Right cardiac atrium (tissue), 5 donors: Measurements from ENCODE around the gene PXDN. TPM values are rescaled to one million over a fixed set of nuclear protein-coding genes. Genes with fewer than 3 reads are reported as not detected.
"Not testable (repeated sequence)": the region's sequence is repeated elsewhere in the genome, so short reads cannot be mapped to it uniquely, and the experiment has no call there.

Experiments used
- ATAC-seq, 2 donors: fragments of 200-7000 bp; cut with Tn5 transposase; one replicate each; pipeline versions ENCODE4 v1.8.0 to v1.9.1; 2020; ENCODE audit warnings: moderate library complexity in 2 of 2, mild to moderate bottlenecking in 1 of 2
- DNase-seq, 3 donors: peaks; one replicate each; pipeline ENCODE4 v3.0.0-alpha.2; 2020
- H3K27ac ChIP-seq: one replicate; pipeline ENCODE4 v1.5.1; 2013; ENCODE audit warnings: mild to moderate bottlenecking, low read length, control low read depth, moderate library complexity
- H3K27me3 ChIP-seq: one replicate; pipeline ENCODE4 v1.6.1; 2013; ENCODE audit not compliant: control insufficient read depth, insufficient read depth
- H3K4me1 ChIP-seq: one replicate; pipeline ENCODE4 v1.6.1; 2013; ENCODE audit warnings: low read length; ENCODE audit not compliant: control insufficient read depth, insufficient read depth
- H3K4me3 ChIP-seq: one replicate; pipeline ENCODE4 v1.5.1; 2013; ENCODE audit warnings: low read length, control low read depth
- H3K9me3 ChIP-seq: one replicate; pipeline ENCODE4 v1.6.1; 2013; ENCODE audit warnings: low read length; ENCODE audit not compliant: control insufficient read depth
- WGBS: extraction: QIAGEN DNeasy Blood & Tissue Kit; methylation state at CpG from one replicate; pipeline ENCODE4 v1.1.7; 2013; 5-methylcytosine and 5-hydroxymethylcytosine counted together
- intact Hi-C, 4 donors: fragments of 100-400 bp; cut with DNase I; formaldehyde crosslinking; loops; one replicate each; pipeline versions ENCODE4 v1.11.0 to v1.14.0; 2022 to 2023
- polyA plus RNA-seq: library from polyadenylated mRNA; stranded (reverse); fragments of 200-250 nt; gene quantifications from one replicate; pipeline ENCODE4 v1.2.3, GENCODE V29; 2013
- total RNA-seq, 4 donors: library from RNA; stranded (reverse); fragmentation: NEBNext Ultra II Directional; extraction: Animal tissue kit (Norgen Biotek cat#: 25700); gene quantifications; one replicate each; pipeline ENCODE4 v1.2.1, GENCODE V29; 2021
- donor health status: healthy with polysubstance abuse.
- donor health status: DM: no; HTN: yes; CAD: no.
- donor health status: DM: no; HTN: no; CAD: no.
- donor health status: DM: no; HTN: yes; CAD: no; lungs with severe emphysema.
- donor health status: DM: yes; HTN: yes; CAD: no.

Gene PXDN
- total and polyA plus RNA-seq, 5 donors = 7.6 to 40.7 (median 18.7) TPM

- H3K27me3 ChIP-seq, H3K9me3 ChIP-seq, H3K4me3 ChIP-seq, DNase-seq, H3K27ac ChIP-seq, ATAC-seq: not testable (repeated sequence)
- H3K4me1 ChIP-seq = peaks cover 16% of the 10 kb centered on the region
- WGBS = 82% methylated on average over 15 of the region's 15 CpGs
- intact Hi-C loops = loop anchor here in 1 of 4 donors (5.0 kb wide), 1 partner anchor 36 kb away; the partner anchor contains the start of gene PXDN
These were observed 38.0 kb downstream of the PXDN start for GRCh38 chr2:1706089-1706841.

DNA sequence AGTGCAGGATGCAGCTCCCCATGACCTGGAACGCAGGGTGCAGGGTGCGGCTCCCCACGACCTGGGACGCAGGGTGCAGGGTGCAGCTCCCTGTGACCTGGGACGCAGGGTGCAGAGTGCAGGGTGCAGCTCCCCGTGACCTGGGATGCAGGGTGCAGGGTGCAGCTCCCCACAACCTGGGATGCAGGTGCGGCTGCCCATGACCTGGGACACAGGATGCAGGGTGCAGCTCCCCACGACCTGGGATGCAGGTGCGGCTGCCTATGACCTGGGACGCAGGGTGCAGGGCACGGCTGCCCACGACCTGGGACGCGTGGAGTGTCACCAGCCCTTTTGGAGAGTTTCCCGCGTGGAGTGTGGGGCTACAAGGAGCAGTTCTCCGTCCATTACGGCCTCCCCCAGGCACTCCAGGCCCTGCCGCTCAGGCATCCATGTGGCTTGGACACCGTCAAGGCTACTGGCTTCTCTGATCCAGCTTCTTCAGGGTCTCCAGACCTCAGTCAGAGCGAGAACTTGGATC is 38.7 kb downstream of the PXDN start:
- intact Hi-C loops = loop anchor here in 1 of 4 donors (5.0 kb wide), 1 partner anchor 37 kb away; the partner anchor contains the start of gene PXDN
- Histone ChIP-seq H3K27me3 (no peaks in the 10 kb centered on the region), H3K27ac (no peak overlapping the region), H3K9me3 (no peaks in the 10 kb centered on the region), H3K4me3 (no peak overlapping the region), H3K4me1 (peaks cover 16% of the 10 kb centered on the region)
- ATAC-seq (no peak), DNase-seq (no peak)
- 90% methylated on average over 21 of the region's 21 CpGs for WGBS

DNA sequence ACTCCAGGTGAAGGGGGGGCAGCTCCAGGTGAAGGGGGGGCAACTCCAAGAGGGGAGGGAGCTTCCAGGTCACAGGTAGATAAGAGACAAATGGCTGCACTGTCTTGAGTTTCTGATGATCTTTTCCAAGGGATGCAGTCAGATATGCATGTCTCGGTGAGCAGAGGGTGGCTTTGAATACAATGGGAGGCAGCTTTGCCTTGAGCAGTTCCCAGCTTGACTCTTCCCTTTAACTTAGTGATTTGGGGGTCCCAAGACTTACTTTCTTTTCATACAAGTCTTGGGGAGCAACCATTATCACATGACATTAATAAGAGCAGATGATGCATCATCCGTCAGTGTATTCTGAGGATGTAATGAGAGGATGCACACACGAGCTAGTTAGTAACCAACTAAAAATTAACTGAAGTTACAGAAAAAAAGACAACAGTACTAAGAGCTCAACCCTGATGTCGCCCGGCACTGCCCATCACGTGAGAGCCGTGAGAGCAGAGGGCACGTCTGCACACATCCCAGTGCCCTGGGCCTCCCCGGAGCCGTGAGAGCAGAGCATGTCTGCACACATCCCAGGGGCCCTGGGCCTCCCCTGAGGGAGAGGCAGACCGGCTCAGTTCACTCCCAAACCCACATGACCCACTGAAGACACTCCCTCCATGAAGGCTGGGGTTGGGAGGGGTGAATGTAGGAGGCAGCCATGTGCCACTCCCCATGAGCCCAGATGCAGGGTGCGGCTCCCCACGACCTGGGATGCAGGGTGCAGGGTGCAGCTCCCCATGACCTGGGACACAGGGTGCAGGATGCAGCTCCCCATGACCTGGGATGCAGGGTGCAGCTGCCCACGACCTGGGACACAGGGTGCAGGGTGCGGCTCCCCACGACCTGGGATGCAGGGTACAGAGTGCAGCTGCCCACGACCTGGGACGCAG is 39.4 kb downstream of the PXDN start:
- DNase-seq = no peak
- peaks cover 16% of the 10 kb centered on the region for H3K4me1 ChIP-seq
- ATAC-seq = no peak
- intact Hi-C loops = loop anchor here in 1 of 4 donors (5.0 kb wide), 1 partner anchor 37 kb away; the partner anchor contains the start of gene PXDN
- H3K4me3 ChIP-seq = no peak overlapping the region
- H3K27ac ChIP-seq = no peak overlapping the region
- H3K27me3 ChIP-seq = no peaks in the 10 kb centered on the region
- WGBS = 71% methylated on average over 18 of the region's 18 CpGs
- no peaks in the 10 kb centered on the region for H3K9me3 ChIP-seq

- Histone ChIP-seq H3K27me3 (no peaks in the 10 kb centered on the region), H3K4me1 (no peaks in the 10 kb centered on the region), H3K4me3 (no peak overlapping the region), H3K27ac (no peak overlapping the region), H3K9me3 (no peaks in the 10 kb centered on the region)
- intact Hi-C loops = no loop called here
- ATAC-seq = peak; percentile 25 to 29
- 86% methylated on average over 7 of the region's 7 CpGs for WGBS
- no peak for DNase-seq
These were observed 42.1 kb downstream of the PXDN start for GRCh38 chr2:1702186-1702565.

DNA sequence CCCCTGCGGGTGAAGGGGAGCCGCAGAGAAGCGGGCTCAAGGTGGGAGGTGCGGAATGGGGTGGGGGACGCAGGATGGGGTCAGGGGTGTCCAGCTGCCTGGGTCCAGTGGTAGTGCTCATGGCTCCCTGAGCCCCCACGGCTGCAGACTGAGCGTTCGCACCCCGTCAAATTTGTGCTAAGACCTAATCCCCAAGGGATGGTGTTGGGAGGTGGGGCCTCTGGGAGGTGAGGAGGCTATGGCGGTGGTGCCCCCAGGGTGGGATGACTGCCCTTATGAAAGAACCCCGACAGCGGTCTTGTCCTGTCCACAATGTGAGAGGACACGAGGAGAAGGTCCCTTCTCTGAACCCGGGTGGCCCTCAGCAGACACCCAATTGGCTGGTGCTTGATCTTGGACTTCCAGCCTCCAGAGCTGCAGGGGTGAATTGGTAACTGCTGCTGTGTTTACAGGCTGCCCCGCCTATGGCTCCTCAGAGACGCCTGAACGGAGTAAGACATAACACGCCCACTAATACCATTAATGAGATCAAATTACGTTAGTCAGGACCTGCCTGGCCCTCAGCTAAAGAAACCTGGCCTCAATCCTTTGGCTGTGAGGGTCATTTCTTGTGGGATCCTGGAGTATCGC is 42.6 kb downstream of the PXDN start:
- H3K27ac ChIP-seq = no peak overlapping the region
- no peaks in the 10 kb centered on the region for H3K9me3 ChIP-seq
- peak; percentile 23 to 30 for ATAC-seq
- intact Hi-C loops = no loop called here
- no peak for DNase-seq
- 88% methylated on average over 20 of the region's 20 CpGs for WGBS
- H3K4me1 ChIP-seq = no peaks in the 10 kb centered on the region
- no peaks in the 10 kb centered on the region for H3K27me3 ChIP-seq
- no peak overlapping the region for H3K4me3 ChIP-seq

DNA sequence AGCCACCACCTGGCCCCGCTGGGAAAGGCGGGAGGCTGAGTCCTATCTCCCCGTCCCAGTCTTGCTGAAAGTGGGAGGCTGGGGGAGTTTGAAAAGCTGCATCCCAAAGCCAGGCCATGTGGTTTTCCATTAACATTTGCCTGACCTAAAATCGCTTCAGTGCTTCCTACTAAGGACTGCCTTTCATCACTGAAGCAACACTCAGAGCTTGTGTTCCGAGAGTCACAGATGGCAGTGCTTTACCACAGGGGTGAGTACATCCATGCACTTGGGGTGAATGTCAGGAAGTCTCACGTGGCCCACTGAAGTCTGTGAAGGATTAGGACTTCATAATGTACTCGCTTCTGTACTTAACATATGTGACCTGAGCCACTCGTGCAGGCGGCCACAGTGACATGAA is 43.3 kb downstream of the PXDN start:
- Histone ChIP-seq H3K4me1 (no peaks in the 10 kb centered on the region), H3K4me3 (no peak overlapping the region), H3K27me3 (no peaks in the 10 kb centered on the region), H3K9me3 (no peaks in the 10 kb centered on the region), H3K27ac (no peak overlapping the region)
- intact Hi-C loops = no loop called here
- no peak for DNase-seq
- WGBS = 80% methylated on average over 9 of the region's 9 CpGs
- no peak for ATAC-seq

DNA sequence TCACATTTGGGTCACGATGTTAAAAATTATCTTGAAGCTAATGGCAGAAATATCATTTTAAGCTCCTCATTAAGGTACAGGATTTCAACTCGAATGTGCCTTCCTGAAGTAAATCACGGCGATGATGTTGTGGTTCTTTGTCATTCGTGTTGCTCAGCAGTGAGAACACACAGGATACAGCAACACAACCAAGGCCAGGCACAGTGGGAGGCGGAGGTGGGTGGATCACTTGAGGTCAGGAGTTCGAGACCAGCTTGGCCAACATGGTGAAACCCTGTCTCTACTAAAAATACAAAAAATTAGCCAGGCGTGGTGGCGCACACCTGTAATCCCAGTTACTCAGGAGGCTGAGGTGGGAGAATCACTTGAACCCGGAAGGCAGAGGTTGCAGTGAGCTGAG is 43.9 kb downstream of the PXDN start:
- intact Hi-C loops, H3K27me3 ChIP-seq, ATAC-seq, H3K27ac ChIP-seq, H3K4me1 ChIP-seq, H3K9me3 ChIP-seq, H3K4me3 ChIP-seq, DNase-seq: not testable (repeated sequence)
- WGBS = 94% methylated on average over 10 of the region's 10 CpGs

GRCh38 chr2:1698188-1698945 is 45.9 kb downstream of the PXDN start:
- Histone ChIP-seq H3K4me3 (no peak overlapping the region), H3K4me1 (peaks cover 4% of the 10 kb centered on the region), H3K27ac (no peak overlapping the region), H3K27me3 (no peaks in the 10 kb centered on the region), H3K9me3 (no peaks in the 10 kb centered on the region)
- no peak for DNase-seq
- ATAC-seq = peak; percentile 37 to 71
- intact Hi-C loops = no loop called here
- WGBS = 47% methylated on average over 10 of the region's 10 CpGs

GRCh38 chr2:1697601-1698000 is 46.7 kb downstream of the PXDN start:
- Histone ChIP-seq H3K27me3 (no peaks in the 10 kb centered on the region), H3K4me3 (no peak overlapping the region), H3K4me1 (peaks cover 4% of the 10 kb centered on the region), H3K9me3 (no peaks in the 10 kb centered on the region), H3K27ac (no peak overlapping the region)
- DNase-seq (no peak), ATAC-seq (no peak)
- intact Hi-C loops = no loop called here
- WGBS = 97% methylated on average over 9 of the region's 9 CpGs

DNA sequence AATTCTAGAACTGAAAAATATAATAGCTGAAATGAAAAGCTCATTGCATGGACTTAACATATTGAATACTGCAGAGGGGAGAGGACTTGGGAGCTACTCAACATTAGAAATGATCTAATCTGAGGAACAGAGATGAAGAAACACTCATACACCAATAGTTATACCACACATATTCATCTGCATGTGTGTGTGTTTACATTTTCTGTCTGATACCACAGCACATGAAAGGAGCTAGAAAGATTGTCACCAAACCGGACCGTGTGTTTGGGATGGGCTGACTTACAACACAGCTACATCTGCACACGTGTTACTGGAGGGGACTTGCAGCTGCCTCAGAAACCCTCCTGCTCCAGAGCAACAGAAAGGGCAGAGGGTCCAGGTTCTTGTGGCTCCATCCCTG is 47.8 kb downstream of the PXDN start:
- no peaks in the 10 kb centered on the region for H3K27me3 ChIP-seq
- intact Hi-C loops = no loop called here
- H3K4me3 ChIP-seq = no peak overlapping the region
- DNase-seq (no peak), ATAC-seq (no peak)
- H3K4me1 ChIP-seq = peaks cover 4% of the 10 kb centered on the region
- no peak overlapping the region for H3K27ac ChIP-seq
- WGBS = 95% methylated on average over 3 of the region's 3 CpGs
- no peaks in the 10 kb centered on the region for H3K9me3 ChIP-seq
